ENCODE results near the gene LRRC74B.

DNA sequence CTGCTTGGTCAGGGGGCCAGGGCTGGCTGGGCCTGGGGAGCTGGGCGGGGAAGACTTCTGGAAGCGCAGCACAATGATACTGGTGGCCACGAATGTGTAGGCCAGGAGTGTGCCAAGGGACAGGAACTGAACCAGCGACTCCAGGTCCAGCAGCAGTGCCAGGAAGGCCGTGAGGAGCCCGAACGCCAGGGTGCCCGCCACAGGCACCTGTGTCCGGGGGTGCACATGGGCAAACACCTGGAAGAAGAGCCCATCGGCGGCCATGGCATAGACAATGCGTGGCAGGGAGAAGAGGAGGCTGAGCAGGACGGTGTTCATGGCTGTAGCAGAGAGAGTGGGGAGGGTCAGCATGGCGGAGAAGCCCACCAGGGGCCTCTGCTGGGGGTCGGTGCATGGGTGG, 15.7 kb upstream of the LRRC74B start:
- TF ChIP-seq, protein P1, sequence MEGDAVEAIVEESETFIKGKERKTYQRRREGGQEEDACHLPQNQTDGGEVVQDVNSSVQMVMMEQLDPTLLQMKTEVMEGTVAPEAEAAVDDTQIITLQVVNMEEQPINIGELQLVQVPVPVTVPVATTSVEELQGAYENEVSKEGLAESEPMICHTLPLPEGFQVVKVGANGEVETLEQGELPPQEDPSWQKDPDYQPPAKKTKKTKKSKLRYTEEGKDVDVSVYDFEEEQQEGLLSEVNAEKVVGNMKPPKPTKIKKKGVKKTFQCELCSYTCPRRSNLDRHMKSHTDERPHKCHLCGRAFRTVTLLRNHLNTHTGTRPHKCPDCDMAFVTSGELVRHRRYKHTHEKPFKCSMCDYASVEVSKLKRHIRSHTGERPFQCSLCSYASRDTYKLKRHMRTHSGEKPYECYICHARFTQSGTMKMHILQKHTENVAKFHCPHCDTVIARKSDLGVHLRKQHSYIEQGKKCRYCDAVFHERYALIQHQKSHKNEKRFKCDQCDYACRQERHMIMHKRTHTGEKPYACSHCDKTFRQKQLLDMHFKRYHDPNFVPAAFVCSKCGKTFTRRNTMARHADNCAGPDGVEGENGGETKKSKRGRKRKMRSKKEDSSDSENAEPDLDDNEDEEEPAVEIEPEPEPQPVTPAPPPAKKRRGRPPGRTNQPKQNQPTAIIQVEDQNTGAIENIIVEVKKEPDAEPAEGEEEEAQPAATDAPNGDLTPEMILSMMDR (conservative IDR thresholded peaks at IDR 0.05 in 1 of 2, IDR thresholded peaks at IDR 0.05 in 1 of 2; ENCODE audit: extremely low read depth in 1 of 2, insufficient read depth in 1 of 2, low read depth in 1 of 2, low read length in 2 of 2): no peak
- no peak for TF ChIP-seq EZH2 (IDR thresholded peaks at IDR 0.05; ENCODE audit: borderline replicate concordance, low read length)

Measured in mammary epithelial cell (primary cell).